Mesothelial cell of epicardium (in vitro differentiated cells): ENCODE results near the gene FCRLA. TPM values are rescaled to one million over a fixed set of nuclear protein-coding genes. Genes with fewer than 3 reads are reported as not detected.

Experiments
- DNase-seq, 2 experiments: peaks; one replicate each; pipeline ENCODE4 v3.0.0; 2021; ENCODE audit warnings: low spot score in 2 of 2; ENCODE audit not compliant: unreplicated experiment in 2 of 2
- H3K27ac Mint-ChIP-seq: 2 replicates; pipeline ENCODE4 v1.8.0; 2021; ENCODE audit warnings: mixed read lengths
- H3K27me3 Mint-ChIP-seq: 2 replicates; pipeline ENCODE4 v1.8.0; 2021; ENCODE audit warnings: low read depth, mixed read lengths
- H3K36me3 Mint-ChIP-seq: 2 replicates; pipeline ENCODE4 v1.8.0; 2021; ENCODE audit warnings: mixed read lengths
- H3K4me1 Mint-ChIP-seq: 2 replicates; pipeline ENCODE4 v1.8.0; 2021; ENCODE audit warnings: mixed read lengths
- H3K4me3 Mint-ChIP-seq: 2 replicates; pipeline ENCODE4 v1.8.0; 2021; ENCODE audit warnings: mild to moderate bottlenecking, moderate library complexity, mixed read lengths
- H3K9me3 Mint-ChIP-seq: 2 replicates; pipeline ENCODE4 v1.8.0; 2021; ENCODE audit warnings: mixed read lengths
- CTCF ChIP-seq: fragments of 200-600 bp; sonication (generic); IDR thresholded peaks from one replicate; pipeline ENCODE4 v1.5.0; 2021; ENCODE audit warnings: antibody characterized with exemption; ENCODE audit not compliant: unreplicated experiment
- total RNA-seq: library from RNA; stranded (reverse); gene quantifications from 3 replicates; pipeline ENCODE4 v1.2.1, GENCODE V29; 2021

Gene FCRLA
- total RNA-seq, 1 donor from 2014 or later = not detected

- no peak overlapping the region for H3K27ac Mint-ChIP-seq
- H3K27me3 Mint-ChIP-seq = no peaks in the 10 kb centered on the region
- DNase-seq = no peak
- H3K36me3 Mint-ChIP-seq = peaks cover 3% of the 10 kb centered on the region
- no peak for TF ChIP-seq CTCF
- H3K4me3 Mint-ChIP-seq = peak overlapping the region; percentile 18
- peaks cover 17% of the 10 kb centered on the region for H3K4me1 Mint-ChIP-seq
- no peaks in the 10 kb centered on the region for H3K9me3 Mint-ChIP-seq
Measured at GRCh38 chr1:161763522-161764098, 56.6 kb downstream of the FCRLA start.

Other genes starting within 250 kb of the FCRLA start
- 0.51 to 0.81 TPM (median 0.62 TPM) in 3 replicates for gene FCGR2A, start 201.8 kb upstream of the FCRLA start, total RNA-seq
- 0.13 to 0.38 TPM (median 0.25 TPM) in 3 replicates for gene HSPA6, start 182.7 kb upstream of the FCRLA start, total RNA-seq
- not detected in 3 replicates for gene FCGR3A, start 157.4 kb upstream of the FCRLA start, total RNA-seq
- not detected in 3 replicates for gene FCGR3B, start 76.1 kb upstream of the FCRLA start, total RNA-seq
- not detected in 3 replicates for gene FCGR2B, start 44.1 kb upstream of the FCRLA start, total RNA-seq
- 0.47 to 0.62 TPM (median 0.59 TPM) in 3 replicates for gene FCRLB, start 14.3 kb downstream of the FCRLA start, total RNA-seq
- 23.5 to 28.7 TPM (median 26.0 TPM) in 3 replicates for gene DUSP12, start 42.6 kb downstream of the FCRLA start, total RNA-seq
- 26.1 to 28.0 TPM (median 27.4 TPM) in 3 replicates for gene ATF6, start 59.1 kb downstream of the FCRLA start, total RNA-seq